B cell (primary cell): Measurements from ENCODE around the gene HBS1L.

Experiments
- EZH2 ChIP-seq: IDR thresholded peaks from 2 replicates; pipeline ENCODE4 v1.6.1; 2012; ENCODE audit warnings: borderline replicate concordance, low read depth, mild to moderate bottlenecking, moderate library complexity, low read length; ENCODE audit not compliant: insufficient read depth, poor library complexity, severe bottlenecking
- TF ChIP-seq, protein P1 (sequence below): fragments of 200-600 bp; IDR thresholded peaks from one replicate; pipeline ENCODE4 v1.8.0; 2022; ENCODE audit warnings: antibody characterized with exemption, mild to moderate bottlenecking

DNA sequence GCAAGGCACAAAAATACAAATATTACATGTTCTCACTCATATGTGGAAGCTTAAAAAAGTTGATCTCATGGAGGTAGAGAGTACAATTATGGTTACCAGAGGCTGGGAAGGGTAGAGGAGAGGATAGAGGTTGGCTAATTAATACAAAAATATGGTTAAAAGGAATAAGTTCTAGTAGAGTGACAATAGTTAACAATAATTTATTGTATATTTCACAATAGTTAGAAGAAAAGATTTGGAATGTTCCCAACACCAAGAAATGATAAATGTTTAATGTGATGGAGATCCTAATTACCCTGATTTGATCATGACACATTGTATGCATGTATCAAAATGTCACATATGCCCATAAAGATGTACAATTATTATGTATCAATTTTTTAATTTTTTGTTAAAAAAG lies 106.5 kb downstream of the HBS1L start:
- TF ChIP-seq, protein P1, sequence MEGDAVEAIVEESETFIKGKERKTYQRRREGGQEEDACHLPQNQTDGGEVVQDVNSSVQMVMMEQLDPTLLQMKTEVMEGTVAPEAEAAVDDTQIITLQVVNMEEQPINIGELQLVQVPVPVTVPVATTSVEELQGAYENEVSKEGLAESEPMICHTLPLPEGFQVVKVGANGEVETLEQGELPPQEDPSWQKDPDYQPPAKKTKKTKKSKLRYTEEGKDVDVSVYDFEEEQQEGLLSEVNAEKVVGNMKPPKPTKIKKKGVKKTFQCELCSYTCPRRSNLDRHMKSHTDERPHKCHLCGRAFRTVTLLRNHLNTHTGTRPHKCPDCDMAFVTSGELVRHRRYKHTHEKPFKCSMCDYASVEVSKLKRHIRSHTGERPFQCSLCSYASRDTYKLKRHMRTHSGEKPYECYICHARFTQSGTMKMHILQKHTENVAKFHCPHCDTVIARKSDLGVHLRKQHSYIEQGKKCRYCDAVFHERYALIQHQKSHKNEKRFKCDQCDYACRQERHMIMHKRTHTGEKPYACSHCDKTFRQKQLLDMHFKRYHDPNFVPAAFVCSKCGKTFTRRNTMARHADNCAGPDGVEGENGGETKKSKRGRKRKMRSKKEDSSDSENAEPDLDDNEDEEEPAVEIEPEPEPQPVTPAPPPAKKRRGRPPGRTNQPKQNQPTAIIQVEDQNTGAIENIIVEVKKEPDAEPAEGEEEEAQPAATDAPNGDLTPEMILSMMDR: no peak
- no peak for TF ChIP-seq EZH2
